ENCODE measurements around the gene VANGL2. TPM values are rescaled to one million over a fixed set of nuclear protein-coding genes. Genes with fewer than 3 reads are reported as not detected.

VANGL2 gene
- total RNA-seq = 1 to 10 TPM; 3.4 to 8.1 TPM

GRCh38 chr1:160400223-160400645, at the start of gene VANGL2:
TSS of gene VANGL2 (plus strand) at chr1:160400564. CDS start at chr1:160415838, 15,274 bp downstream.
- peak within 1 kb of the TSS; percentile 62 to 79 for H3K4me3 ChIP-seq
- DNase-seq (ENCODE audit: low spot score) = peak; percentile 69
- no peaks in the 10 kb centered on the region for H3K27me3 ChIP-seq
- no peak for TF ChIP-seq CTCF (IDR thresholded peaks at IDR 0.05)
- H3K4me1 ChIP-seq = peaks cover 0 to 29% of the 10 kb centered on the region in 2 donors
- H3K27ac ChIP-seq = peak within 1 kb of the TSS; percentile 71 to 75
- no peaks in the 10 kb centered on the region for H3K36me3 ChIP-seq
- no peaks in the 10 kb centered on the region for H3K9me3 ChIP-seq

GRCh38 chr1:160351629-160352028, 48.7 kb upstream of the VANGL2 start:
- Histone ChIP-seq H3K36me3 (peaks cover 88% of the 10 kb centered on the region), H3K9me3 (no peaks in the 10 kb centered on the region), H3K4me1 (peaks cover 0 to 16% of the 10 kb centered on the region in 2 donors), H3K27me3 (no peaks in the 10 kb centered on the region), H3K27ac (peak overlapping the region; percentile 65 to 69), H3K4me3 (no peak overlapping the region)
- TF ChIP-seq CTCF (IDR thresholded peaks at IDR 0.05) = no peak
- peak; percentile 23 for DNase-seq (ENCODE audit: low spot score)

GRCh38 chr1:160352555-160352954, 47.8 kb upstream of the VANGL2 start:
- Histone ChIP-seq H3K9me3 (no peaks in the 10 kb centered on the region), H3K27me3 (no peaks in the 10 kb centered on the region), H3K27ac (peak overlapping the region in 1 of 2 donors; percentile 55), H3K36me3 (peaks cover 97% of the 10 kb centered on the region), H3K4me1 (peaks cover 0 to 14% of the 10 kb centered on the region in 2 donors), H3K4me3 (no peak overlapping the region)
- peak; percentile 38 for DNase-seq (ENCODE audit: low spot score)
- TF ChIP-seq CTCF (IDR thresholded peaks at IDR 0.05) = no peak

- H3K9me3 ChIP-seq = no peaks in the 10 kb centered on the region
- no peak overlapping the region for H3K4me3 ChIP-seq
- DNase-seq (ENCODE audit: low spot score) = peak; percentile 47
- TF ChIP-seq CTCF (IDR thresholded peaks at IDR 0.05) = no peak
- no peaks in the 10 kb centered on the region for H3K27me3 ChIP-seq
- H3K27ac ChIP-seq = no peak overlapping the region
- peaks cover 97% of the 10 kb centered on the region for H3K36me3 ChIP-seq
- peaks cover 0 to 14% of the 10 kb centered on the region in 2 donors for H3K4me1 ChIP-seq
Observed at GRCh38 chr1:160353223-160353622, 47.1 kb upstream of the VANGL2 start.

GRCh38 chr1:160354388-160354985, 45.9 kb upstream of the VANGL2 start:
- Histone ChIP-seq H3K4me1 (peaks cover 0 to 14% of the 10 kb centered on the region in 2 donors), H3K27ac (no peak overlapping the region), H3K4me3 (no peak overlapping the region), H3K36me3 (peaks cover 90% of the 10 kb centered on the region), H3K27me3 (no peaks in the 10 kb centered on the region), H3K9me3 (no peaks in the 10 kb centered on the region)
- DNase-seq (ENCODE audit: low spot score) = peak; percentile 43
- TF ChIP-seq CTCF (IDR thresholded peaks at IDR 0.05) = peak in 1 of 2 donors; percentile 37

All from right atrium auricular region (tissue), 2 donors.